Caco-2 (cell line): ENCODE results near the gene LIG1. TPM values are rescaled to one million over a fixed set of nuclear protein-coding genes. Genes with fewer than 3 reads are reported as not detected.

Experiments
- BruUV-seq: library from RNA; stranded (reverse); fragments of 400-500 nt; replicated peaks from 2 replicates; lab custom pipeline; 2021; lab: Mats Ljungman, UMichigan
- CTCF ChIA-PET: fragments of 300-600 bp; sonication (Branson Sonifier 250); formaldehyde crosslinking; loops from one replicate; lab custom pipeline; 2022; ENCODE audit warnings: antibody characterized with exemption; lab: Charles Lee
- POLR2A ChIA-PET: fragments of 300-600 bp; sonication (Branson Sonifier 250); formaldehyde crosslinking; loops from one replicate; lab custom pipeline; 2022; ENCODE audit warnings: antibody characterized with exemption; lab: Charles Lee
- DNase-seq, 2 experiments: peaks; one replicate each; pipeline versions ENCODE4 v3.0.0 to v3.0.0-alpha.2; 2020 to 2022
- H3K27me3 ChIP-seq: replicated peaks from 2 replicates; pipeline ENCODE4 v1.6.0; 2011; ENCODE audit warnings: low read length; ENCODE audit not compliant: control insufficient read depth, insufficient read depth
- H3K36me3 ChIP-seq: 2 replicates; pipeline ENCODE4 v1.5.1; 2011; ENCODE audit warnings: low read length; ENCODE audit not compliant: control insufficient read depth, insufficient read depth
- H3K4me1 ChIP-seq: fragments of 250-450 bp; sonication (Bioruptor Pico); 2 replicates; pipeline ENCODE4 v1.5.1; 2020; ENCODE audit warnings: mild to moderate bottlenecking
- H3K4me3 ChIP-seq: 2 replicates; pipeline ENCODE4 v1.5.1; 2011; ENCODE audit warnings: low read depth, mild to moderate bottlenecking, control low read depth, low read length
- H3K9me3 ChIP-seq: fragments of 250-450 bp; sonication (Bioruptor Pico); 2 replicates; pipeline ENCODE4 v1.5.1; 2020; ENCODE audit warnings: mild to moderate bottlenecking, moderate library complexity
- H3K27ac Mint-ChIP-seq: one replicate; pipeline ENCODE4 v1.8.0; 2022; ENCODE audit warnings: mixed read lengths; ENCODE audit not compliant: unreplicated experiment
- H3K27me3 Mint-ChIP-seq: one replicate; pipeline ENCODE4 v1.8.0; 2022; ENCODE audit warnings: mixed read lengths; ENCODE audit not compliant: insufficient read depth, unreplicated experiment
- H3K36me3 Mint-ChIP-seq: one replicate; pipeline ENCODE4 v1.8.0; 2022; ENCODE audit warnings: mild to moderate bottlenecking, mixed read lengths; ENCODE audit not compliant: insufficient read depth, unreplicated experiment
- H3K4me1 Mint-ChIP-seq: one replicate; pipeline ENCODE4 v1.8.0; 2022; ENCODE audit warnings: low read depth, mixed read lengths; ENCODE audit not compliant: unreplicated experiment
- H3K4me3 Mint-ChIP-seq: one replicate; pipeline ENCODE4 v1.8.0; 2022; ENCODE audit warnings: mild to moderate bottlenecking, moderate library complexity, mixed read lengths; ENCODE audit not compliant: unreplicated experiment
- H3K9me3 Mint-ChIP-seq: one replicate; pipeline ENCODE4 v1.8.0; 2022; ENCODE audit warnings: mixed read lengths; ENCODE audit not compliant: unreplicated experiment
- intact Hi-C: fragments of 100-400 bp; cut with micrococcal nuclease; formaldehyde crosslinking; loops from one replicate; pipeline ENCODE4 v1.10.0; 2022; ENCODE audit not compliant: unreplicated experiment
- total RNA-seq: library from RNA; stranded (reverse); gene quantifications from 2 replicates; pipeline ENCODE4 v1.2.3, GENCODE V29; 2022
- TF ChIP-seq, protein P1 (sequence below), 2 experiments: fragments of 200-600 bp in 1 of 2; IDR thresholded peaks; 1 replicate in 1 of 2; 2 replicates in 1 of 2; pipeline versions ENCODE4 v1.5.1 to v1.8.0; 2011 to 2022; ENCODE audit warnings: antibody characterized with exemption in 1 of 2, control low read depth in 1 of 2, inconsistent platforms in 1 of 2, low read depth in 1 of 2, low read length in 1 of 2, mild to moderate bottlenecking in 1 of 2, moderate library complexity in 1 of 2; ENCODE audit not compliant: insufficient read depth in 1 of 2, severe bottlenecking in 1 of 2, unreplicated experiment in 1 of 2

Gene LIG1
- total RNA-seq, 1 experiment from 2014 or later = 78.7 TPM

DNA sequence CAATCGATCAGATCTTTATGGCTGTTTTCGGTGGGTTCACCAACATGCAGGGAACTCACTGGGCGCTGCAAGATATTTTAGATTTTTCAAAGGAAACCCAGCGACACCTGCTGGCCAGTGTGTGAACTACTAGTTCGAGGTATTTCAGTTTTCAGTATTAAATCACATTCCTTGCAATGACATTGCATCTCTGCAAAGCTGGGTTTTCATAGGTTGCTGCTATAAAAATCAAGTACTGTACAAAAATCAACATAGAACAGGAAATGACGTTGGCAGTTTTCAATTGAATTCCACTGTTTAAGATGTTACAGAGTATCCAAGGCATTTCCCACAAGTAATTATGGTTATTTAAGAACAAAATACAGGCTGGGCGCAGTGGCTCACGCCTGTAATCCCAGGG, 17.6 kb downstream of the LIG1 start:
- CTCF ChIA-PET = interaction anchor here (0.6 to 1.3 kb wide), 5 partner anchors 13 to 46 kb away, joined by 3 to 8 read pairs (median 3); no protein-coding TSS in a partner anchor

DNA sequence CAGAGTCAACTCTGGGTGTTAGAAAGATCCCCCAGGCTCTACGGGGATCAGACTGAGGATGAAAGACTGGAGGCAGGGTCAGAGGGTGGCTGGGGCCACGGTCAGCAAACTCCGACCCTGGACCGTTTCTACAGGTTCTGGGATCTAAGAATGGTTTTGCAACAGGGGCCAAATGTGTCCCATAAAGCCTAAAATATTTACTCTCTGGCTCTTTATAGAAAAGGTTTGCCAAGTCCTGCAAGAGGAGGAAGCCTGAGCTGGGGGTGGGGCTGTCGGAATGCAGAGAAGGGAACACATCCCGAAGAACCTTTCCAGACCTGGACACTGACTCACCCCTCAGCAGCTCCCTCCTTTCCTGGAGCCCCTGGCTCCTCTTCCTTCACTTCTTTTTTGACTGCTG, 20.7 kb downstream of the LIG1 start:
- ChIA-PET CTCF (no interaction called here), POLR2A (no interaction called here)
- Mint-ChIP-seq H3K9me3 (no peaks in the 10 kb centered on the region), H3K4me1 (no peaks in the 10 kb centered on the region), H3K4me3 (no peak overlapping the region), H3K27ac (no peak overlapping the region), H3K27me3 (no peaks in the 10 kb centered on the region), H3K36me3 (peaks cover 53% of the 10 kb centered on the region)
- no TSS peak for BruUV-seq
- intact Hi-C loops = no loop called here
- no peak for DNase-seq
- TF ChIP-seq, protein P1, sequence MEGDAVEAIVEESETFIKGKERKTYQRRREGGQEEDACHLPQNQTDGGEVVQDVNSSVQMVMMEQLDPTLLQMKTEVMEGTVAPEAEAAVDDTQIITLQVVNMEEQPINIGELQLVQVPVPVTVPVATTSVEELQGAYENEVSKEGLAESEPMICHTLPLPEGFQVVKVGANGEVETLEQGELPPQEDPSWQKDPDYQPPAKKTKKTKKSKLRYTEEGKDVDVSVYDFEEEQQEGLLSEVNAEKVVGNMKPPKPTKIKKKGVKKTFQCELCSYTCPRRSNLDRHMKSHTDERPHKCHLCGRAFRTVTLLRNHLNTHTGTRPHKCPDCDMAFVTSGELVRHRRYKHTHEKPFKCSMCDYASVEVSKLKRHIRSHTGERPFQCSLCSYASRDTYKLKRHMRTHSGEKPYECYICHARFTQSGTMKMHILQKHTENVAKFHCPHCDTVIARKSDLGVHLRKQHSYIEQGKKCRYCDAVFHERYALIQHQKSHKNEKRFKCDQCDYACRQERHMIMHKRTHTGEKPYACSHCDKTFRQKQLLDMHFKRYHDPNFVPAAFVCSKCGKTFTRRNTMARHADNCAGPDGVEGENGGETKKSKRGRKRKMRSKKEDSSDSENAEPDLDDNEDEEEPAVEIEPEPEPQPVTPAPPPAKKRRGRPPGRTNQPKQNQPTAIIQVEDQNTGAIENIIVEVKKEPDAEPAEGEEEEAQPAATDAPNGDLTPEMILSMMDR (IDR thresholded peaks at IDR 0.05; ENCODE audit: insufficient read depth in 1 of 2, low read depth in 1 of 2, low read length in 1 of 2, severe bottlenecking in 1 of 2, unreplicated experiment in 1 of 2) = no peak
- H3K27me3 ChIP-seq = no peaks in the 10 kb centered on the region
- no peak overlapping the region for H3K4me3 ChIP-seq
- no peaks in the 10 kb centered on the region for H3K4me1 ChIP-seq
- H3K9me3 ChIP-seq = no peaks in the 10 kb centered on the region
- H3K36me3 ChIP-seq = no peaks in the 10 kb centered on the region

More for the DNA sequence above, 17.6 kb downstream of the LIG1 start:
- H3K4me3 Mint-ChIP-seq = no peak overlapping the region
- intact Hi-C loops = loop anchor here (1.0 kb wide), 3 partner anchors 28 to 189 kb away; no protein-coding TSS in a partner anchor
- Histone ChIP-seq H3K4me1 (no peaks in the 10 kb centered on the region), H3K9me3 (no peaks in the 10 kb centered on the region), H3K27me3 (no peaks in the 10 kb centered on the region), H3K4me3 (no peak overlapping the region), H3K36me3 (no peaks in the 10 kb centered on the region)
- BruUV-seq = no TSS peak
- no peaks in the 10 kb centered on the region for H3K9me3 Mint-ChIP-seq
- H3K4me1 Mint-ChIP-seq = no peaks in the 10 kb centered on the region
- H3K27ac Mint-ChIP-seq = no peak overlapping the region
- H3K27me3 Mint-ChIP-seq = no peaks in the 10 kb centered on the region
- peak; percentile 49 to 64 for DNase-seq
- POLR2A ChIA-PET = no interaction called here
- H3K36me3 Mint-ChIP-seq = peaks cover 43% of the 10 kb centered on the region
- TF ChIP-seq, protein P1 (IDR thresholded peaks at IDR 0.05; ENCODE audit: insufficient read depth in 1 of 2, low read depth in 1 of 2, low read length in 1 of 2, severe bottlenecking in 1 of 2, unreplicated experiment in 1 of 2) = peak; percentile 70 to 91

DNA sequence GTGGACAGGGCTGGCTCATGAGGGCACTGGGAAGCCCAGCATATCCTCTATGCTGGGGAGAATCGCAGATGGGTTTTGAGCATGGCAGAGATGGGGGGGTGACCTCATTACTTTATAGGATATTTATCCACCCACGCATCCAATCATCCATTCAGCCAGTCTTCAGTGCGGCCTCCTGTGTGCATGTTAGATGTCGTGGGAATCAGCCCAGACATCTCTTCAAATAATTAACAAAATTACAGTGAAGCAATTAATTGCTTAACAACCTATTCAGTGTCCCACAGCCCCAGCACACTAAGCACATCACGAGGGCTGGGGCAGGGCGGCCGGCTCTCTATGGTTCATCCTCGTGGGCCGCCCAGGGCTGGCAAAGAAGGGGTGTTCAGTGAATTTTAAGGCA, 21.6 kb downstream of the LIG1 start:
- H3K36me3 ChIP-seq = no peaks in the 10 kb centered on the region
- intact Hi-C loops = no loop called here
- no TSS peak for BruUV-seq
- H3K27me3 ChIP-seq = no peaks in the 10 kb centered on the region
- Mint-ChIP-seq H3K27me3 (no peaks in the 10 kb centered on the region), H3K4me3 (no peak overlapping the region), H3K4me1 (no peaks in the 10 kb centered on the region), H3K9me3 (no peaks in the 10 kb centered on the region), H3K36me3 (peaks cover 53% of the 10 kb centered on the region), H3K27ac (no peak overlapping the region)
- H3K9me3 ChIP-seq = no peaks in the 10 kb centered on the region
- POLR2A ChIA-PET = no interaction called here
- H3K4me1 ChIP-seq = no peaks in the 10 kb centered on the region
- TF ChIP-seq, protein P1 (IDR thresholded peaks at IDR 0.05; ENCODE audit: insufficient read depth in 1 of 2, low read depth in 1 of 2, low read length in 1 of 2, severe bottlenecking in 1 of 2, unreplicated experiment in 1 of 2) = no peak
- CTCF ChIA-PET = no interaction called here
- no peak overlapping the region for H3K4me3 ChIP-seq
- no peak for DNase-seq
